ENCODE results near the gene FXYD7. TPM values are rescaled to one million over a fixed set of nuclear protein-coding genes. Genes with fewer than 3 reads are reported as not detected.
"Not testable (repeated sequence)": the region's sequence is repeated elsewhere in the genome, so short reads cannot be mapped to it uniquely, and the experiment has no call there.

Gene FXYD7
- polyA plus RNA-seq, 1 experiment: 0.10 TPM

- ChIA-PET POLR2A (no interaction called here), CTCF (interaction anchor here (0.6 to 3.1 kb wide), 7 partner anchors 10 to 57 kb away, joined by 3 to 18 read pairs (median 5); no protein-coding TSS in a partner anchor)
- H3K27me3 ChIP-seq (ENCODE audit: control insufficient read depth, insufficient read depth, low read length): peaks cover 2% of the 10 kb centered on the region; the same call in 1 of the 2 replicates
- no peak for DNase-seq (ENCODE audit: low read depth)
- TF ChIP-seq, protein P1, sequence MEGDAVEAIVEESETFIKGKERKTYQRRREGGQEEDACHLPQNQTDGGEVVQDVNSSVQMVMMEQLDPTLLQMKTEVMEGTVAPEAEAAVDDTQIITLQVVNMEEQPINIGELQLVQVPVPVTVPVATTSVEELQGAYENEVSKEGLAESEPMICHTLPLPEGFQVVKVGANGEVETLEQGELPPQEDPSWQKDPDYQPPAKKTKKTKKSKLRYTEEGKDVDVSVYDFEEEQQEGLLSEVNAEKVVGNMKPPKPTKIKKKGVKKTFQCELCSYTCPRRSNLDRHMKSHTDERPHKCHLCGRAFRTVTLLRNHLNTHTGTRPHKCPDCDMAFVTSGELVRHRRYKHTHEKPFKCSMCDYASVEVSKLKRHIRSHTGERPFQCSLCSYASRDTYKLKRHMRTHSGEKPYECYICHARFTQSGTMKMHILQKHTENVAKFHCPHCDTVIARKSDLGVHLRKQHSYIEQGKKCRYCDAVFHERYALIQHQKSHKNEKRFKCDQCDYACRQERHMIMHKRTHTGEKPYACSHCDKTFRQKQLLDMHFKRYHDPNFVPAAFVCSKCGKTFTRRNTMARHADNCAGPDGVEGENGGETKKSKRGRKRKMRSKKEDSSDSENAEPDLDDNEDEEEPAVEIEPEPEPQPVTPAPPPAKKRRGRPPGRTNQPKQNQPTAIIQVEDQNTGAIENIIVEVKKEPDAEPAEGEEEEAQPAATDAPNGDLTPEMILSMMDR (IDR thresholded peaks at IDR 0.05; ENCODE audit: insufficient read depth, low read depth, low read length): no peak
- H3K4me3 ChIP-seq (ENCODE audit: low read depth, low read length): no peak overlapping the region
- no peaks in the 10 kb centered on the region for H3K36me3 ChIP-seq (ENCODE audit: control insufficient read depth, insufficient read depth, low read length)
Measured at GRCh38 chr19:35100588-35101533, 42.2 kb upstream of the FXYD7 start.

DNA sequence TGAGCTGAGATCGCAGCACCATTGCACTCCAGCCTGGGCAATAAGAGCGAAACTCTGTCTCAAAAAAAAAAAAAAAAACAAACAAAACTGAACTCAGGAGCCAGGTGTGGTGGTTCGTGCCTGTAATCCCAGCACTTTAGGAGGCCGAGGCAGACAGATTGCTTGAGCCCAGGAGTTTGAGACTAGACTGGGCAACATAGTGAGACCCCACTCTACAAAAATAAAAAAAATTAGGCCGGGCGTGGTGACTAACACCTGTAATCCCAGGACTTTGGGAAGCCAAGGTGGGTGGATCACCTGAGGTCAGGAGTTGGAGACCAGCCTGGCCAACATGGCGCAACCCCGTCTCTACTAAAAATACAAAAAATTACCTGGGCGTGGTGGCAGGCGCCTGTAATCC is 41.1 kb upstream of the FXYD7 start:
- CTCF ChIA-PET: not testable (repeated sequence)

DNA sequence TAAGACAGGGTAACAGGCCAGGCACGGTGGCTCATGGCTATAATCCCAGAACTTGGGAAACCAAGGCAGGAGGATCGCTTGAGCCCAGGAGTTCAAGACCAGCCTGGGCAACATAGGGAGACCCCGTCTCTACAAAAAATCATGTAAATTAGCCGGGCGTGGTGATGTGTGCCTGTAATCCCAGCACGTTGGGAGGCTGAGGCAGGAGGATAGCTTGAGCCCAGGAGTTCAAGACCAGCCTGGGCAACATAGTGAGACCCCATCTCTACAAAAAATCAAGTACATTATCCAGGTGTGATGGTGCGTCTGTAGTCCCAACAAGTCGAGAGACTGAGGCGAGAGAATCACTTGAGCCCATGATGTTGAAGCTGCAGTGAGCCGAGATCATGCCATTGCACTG is 39.4 kb upstream of the FXYD7 start:
- POLR2A ChIA-PET; DNase-seq (ENCODE audit: low read depth); H3K27me3 ChIP-seq (ENCODE audit: control insufficient read depth, insufficient read depth, low read length); H3K36me3 ChIP-seq (ENCODE audit: control insufficient read depth, insufficient read depth, low read length); H3K4me3 ChIP-seq (ENCODE audit: low read depth, low read length): not testable (repeated sequence)
- CTCF ChIA-PET: interaction anchor here (1.9 kb wide), 1 partner anchor 11 kb away, joined by 6 read pairs; no protein-coding TSS in a partner anchor

More for the DNA sequence above, 41.1 kb upstream of the FXYD7 start:
- POLR2A ChIA-PET; H3K27me3 ChIP-seq (ENCODE audit: control insufficient read depth, insufficient read depth, low read length); H3K4me3 ChIP-seq (ENCODE audit: low read depth, low read length); H3K36me3 ChIP-seq (ENCODE audit: control insufficient read depth, insufficient read depth, low read length); DNase-seq (ENCODE audit: low read depth): not testable (repeated sequence)

GRCh38 chr19:35104361-35104760 is 38.7 kb upstream of the FXYD7 start:
- no peak for DNase-seq (ENCODE audit: low read depth)
- TF ChIP-seq, protein P1 (IDR thresholded peaks at IDR 0.05; ENCODE audit: insufficient read depth, low read depth, low read length): no peak
- CTCF ChIA-PET: interaction anchor here (1.9 kb wide), 1 partner anchor 10 kb away, joined by 6 read pairs; no protein-coding TSS in a partner anchor
- Histone ChIP-seq H3K36me3 (ENCODE audit: control insufficient read depth, insufficient read depth, low read length) (no peaks in the 10 kb centered on the region), H3K4me3 (ENCODE audit: low read depth, low read length) (no peak overlapping the region), H3K27me3 (ENCODE audit: control insufficient read depth, insufficient read depth, low read length) (no peaks in the 10 kb centered on the region)
- POLR2A ChIA-PET: no interaction called here

- TF ChIP-seq, protein P1 (IDR thresholded peaks at IDR 0.05; ENCODE audit: insufficient read depth, low read depth, low read length): no peak
- DNase-seq (ENCODE audit: low read depth): no peak
- Histone ChIP-seq H3K27me3 (ENCODE audit: control insufficient read depth, insufficient read depth, low read length) (no peaks in the 10 kb centered on the region), H3K4me3 (ENCODE audit: low read depth, low read length) (no peak overlapping the region), H3K36me3 (ENCODE audit: control insufficient read depth, insufficient read depth, low read length) (no peaks in the 10 kb centered on the region)
- CTCF ChIA-PET: interaction anchor here (1.9 kb wide), 1 partner anchor 9 kb away, joined by 6 read pairs; no protein-coding TSS in a partner anchor
- POLR2A ChIA-PET: no interaction called here
Measured at GRCh38 chr19:35105047-35105410, 38.0 kb upstream of the FXYD7 start.

DNA sequence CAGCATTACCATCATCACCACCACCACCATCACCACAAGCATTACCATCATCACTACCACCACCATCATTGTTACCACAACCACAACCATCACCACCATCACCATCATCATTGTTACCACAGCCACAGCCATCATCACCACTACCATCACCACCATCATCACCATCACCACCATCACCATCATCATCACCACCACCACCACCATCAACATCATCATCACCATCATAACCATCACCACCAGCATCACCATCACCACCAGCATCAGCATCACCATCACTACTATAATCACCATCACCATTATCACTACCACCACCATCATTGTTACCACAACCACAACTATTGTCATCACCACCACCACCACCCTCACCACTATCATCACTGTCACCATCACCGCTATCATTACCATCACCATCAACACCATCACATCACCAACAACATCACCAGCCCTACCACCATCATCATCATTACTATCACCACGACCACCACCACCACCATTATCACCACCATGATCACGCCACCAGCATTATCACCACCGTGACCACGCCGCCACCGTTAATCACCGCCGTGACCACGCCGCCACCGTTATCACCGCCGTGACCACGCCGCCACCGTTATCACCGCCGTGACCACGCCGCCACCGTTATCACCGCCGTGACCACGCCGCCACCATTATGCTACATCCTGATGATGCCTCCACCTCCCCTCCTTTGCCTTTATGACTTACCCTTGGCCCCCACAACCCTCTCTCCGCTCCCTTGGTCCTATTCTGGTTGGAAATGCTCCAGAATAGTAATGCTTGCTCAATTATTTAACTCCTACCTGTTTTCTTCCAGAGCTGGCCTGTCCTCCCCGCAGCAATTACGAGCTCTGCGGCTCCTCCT is 37.4 kb upstream of the FXYD7 start:
- TF ChIP-seq, protein P1 (IDR thresholded peaks at IDR 0.05; ENCODE audit: insufficient read depth, low read depth, low read length): no peak
- H3K4me3 ChIP-seq (ENCODE audit: low read depth, low read length): no peak overlapping the region
- no peaks in the 10 kb centered on the region for H3K27me3 ChIP-seq (ENCODE audit: control insufficient read depth, insufficient read depth, low read length)
- ChIA-PET POLR2A (no interaction called here), CTCF (interaction anchor here (0.6 to 1.2 kb wide), 3 partner anchors 10 to 956 kb away, joined by 3 to 4 read pairs (median 3); partner anchors contain the start of gene FXYD3)
- H3K36me3 ChIP-seq (ENCODE audit: control insufficient read depth, insufficient read depth, low read length): no peaks in the 10 kb centered on the region
- no peak for DNase-seq (ENCODE audit: low read depth)
